ENCODE results near the gene PLXNA4. TPM values are rescaled to one million over a fixed set of nuclear protein-coding genes. Genes with fewer than 3 reads are reported as not detected.

PLXNA4 gene
- polyA plus RNA-seq, 1 donor (not counting 4 experiments of a cell fraction or from before 2014, with no cell fraction given): 0.01 TPM

- H4K20me1 ChIP-seq (ENCODE audit: control insufficient read depth, extremely low read depth, insufficient read depth, low read length): no peaks in the 10 kb centered on the region
- H3K4me1 ChIP-seq (ENCODE audit: control insufficient read depth, extremely low read depth, insufficient read depth, low read length): no peaks in the 10 kb centered on the region
- peaks cover 70% of the 10 kb centered on the region for H3K27me3 ChIP-seq (ENCODE audit: control insufficient read depth, extremely low read depth, insufficient read depth, low read length)
- no peaks in the 10 kb centered on the region for H3K9me3 ChIP-seq (ENCODE audit: control insufficient read depth, low read depth, low read length)
- no peak overlapping the region for H3K4me2 ChIP-seq (ENCODE audit: control insufficient read depth, extremely low read depth, insufficient read depth, low read depth, low read length)
- H3K27ac ChIP-seq (ENCODE audit: control insufficient read depth, insufficient read depth, low read length): no peak overlapping the region
- H3K79me2 ChIP-seq (ENCODE audit: control insufficient read depth, insufficient read depth, low read length): no peaks in the 10 kb centered on the region
- FAIRE-seq: no peak
- no peak overlapping the region for H3K4me3 ChIP-seq (ENCODE audit: control insufficient read depth in 2 of 3, extremely low read depth in 1 of 3, insufficient read depth in 2 of 3, low read depth in 1 of 3, low read length in 3 of 3)
- H3K36me3 ChIP-seq (ENCODE audit: control insufficient read depth in 2 of 2, extremely low read depth in 1 of 2, insufficient read depth in 2 of 2, low read length in 2 of 2): no peaks in the 10 kb centered on the region
- no peak overlapping the region for H3K9ac ChIP-seq (ENCODE audit: control insufficient read depth, extremely low read depth, insufficient read depth, low read length)
- no peak for DNase-seq (ENCODE audit: low read depth, low spot score)
- TF ChIP-seq CTCF (optimal IDR thresholded peaks at IDR 0.05 in 1 of 3, IDR thresholded peaks at IDR 0.05 in 1 of 3, conservative IDR thresholded peaks at IDR 0.05 in 1 of 3; ENCODE audit: extremely low read depth in 1 of 3, insufficient read depth in 2 of 3, low read length in 3 of 3) (no peak), EZH2 (IDR thresholded peaks at IDR 0.05; ENCODE audit: low read length) (no peak)
- H3K9me1 ChIP-seq (ENCODE audit: control insufficient read depth, extremely low read depth, insufficient read depth, low read length): no peaks in the 10 kb centered on the region
- dilution Hi-C loops (cut with MboI; ENCODE audit: extremely low pct_ligation_motif_present, low sequenced_read_pairs): no loop called here
- no peak overlapping the region for H2AFZ ChIP-seq (ENCODE audit: control insufficient read depth, low read length)
Observed at GRCh38 chr7:132158841-132159240, 417.4 kb downstream of the PLXNA4 start.

- Histone ChIP-seq H3K36me3 (ENCODE audit: control insufficient read depth in 2 of 2, extremely low read depth in 1 of 2, insufficient read depth in 2 of 2, low read length in 2 of 2) (no peaks in the 10 kb centered on the region), H3K9me1 (ENCODE audit: control insufficient read depth, extremely low read depth, insufficient read depth, low read length) (no peaks in the 10 kb centered on the region), H3K4me3 (ENCODE audit: control insufficient read depth in 2 of 3, extremely low read depth in 1 of 3, insufficient read depth in 2 of 3, low read depth in 1 of 3, low read length in 3 of 3) (no peak overlapping the region), H4K20me1 (ENCODE audit: control insufficient read depth, extremely low read depth, insufficient read depth, low read length) (no peaks in the 10 kb centered on the region), H3K27me3 (ENCODE audit: control insufficient read depth, extremely low read depth, insufficient read depth, low read length) (peaks cover 67% of the 10 kb centered on the region), H2AFZ (ENCODE audit: control insufficient read depth, low read length) (no peak overlapping the region), H3K27ac (ENCODE audit: control insufficient read depth, insufficient read depth, low read length) (no peak overlapping the region), H3K9me3 (ENCODE audit: control insufficient read depth, low read depth, low read length) (no peaks in the 10 kb centered on the region), H3K4me2 (ENCODE audit: control insufficient read depth, extremely low read depth, insufficient read depth, low read depth, low read length) (no peak overlapping the region), H3K4me1 (ENCODE audit: control insufficient read depth, extremely low read depth, insufficient read depth, low read length) (no peaks in the 10 kb centered on the region), H3K9ac (ENCODE audit: control insufficient read depth, extremely low read depth, insufficient read depth, low read length) (no peak overlapping the region), H3K79me2 (ENCODE audit: control insufficient read depth, insufficient read depth, low read length) (no peaks in the 10 kb centered on the region)
- TF ChIP-seq CTCF (optimal IDR thresholded peaks at IDR 0.05 in 1 of 3, IDR thresholded peaks at IDR 0.05 in 1 of 3, conservative IDR thresholded peaks at IDR 0.05 in 1 of 3; ENCODE audit: extremely low read depth in 1 of 3, insufficient read depth in 2 of 3, low read length in 3 of 3) (no peak), EZH2 (IDR thresholded peaks at IDR 0.05; ENCODE audit: low read length) (no peak)
- FAIRE-seq: no peak
- dilution Hi-C loops (cut with MboI; ENCODE audit: extremely low pct_ligation_motif_present, low sequenced_read_pairs): no loop called here
- no peak for DNase-seq (ENCODE audit: low read depth, low spot score)
Observed at GRCh38 chr7:132158166-132158565, 418.1 kb downstream of the PLXNA4 start.

Measured in keratinocyte (primary cell).